Islet precursor cell (in vitro differentiated cells): ENCODE data around the gene DLG3.

ENCODE experiments used
- DNase-seq: peaks from one replicate; pipeline ENCODE4 v3.0.0-alpha.2; 2018

The DLG3 gene

DNA sequence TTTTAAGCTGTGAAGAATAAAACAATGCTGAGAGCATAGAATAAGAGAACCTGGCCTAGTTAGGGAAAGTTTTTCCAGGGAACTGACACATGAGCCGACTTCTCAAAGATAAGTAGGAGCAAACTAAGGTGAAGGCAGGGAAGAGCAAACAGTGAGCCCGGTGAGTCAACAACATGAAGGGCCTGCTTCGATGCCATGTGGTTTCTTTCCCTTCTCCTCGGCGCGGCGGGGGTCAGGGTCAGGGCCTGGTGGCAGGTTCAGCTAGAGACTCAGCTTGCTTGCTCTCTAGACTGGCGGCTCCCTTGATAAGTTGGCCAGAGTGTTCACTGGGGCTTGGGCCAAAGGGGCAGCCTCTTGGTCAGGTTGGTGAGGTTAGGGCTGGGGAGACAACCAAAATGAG lies 81.1 kb downstream of the DLG3 start:
- no peak for DNase-seq

DNA sequence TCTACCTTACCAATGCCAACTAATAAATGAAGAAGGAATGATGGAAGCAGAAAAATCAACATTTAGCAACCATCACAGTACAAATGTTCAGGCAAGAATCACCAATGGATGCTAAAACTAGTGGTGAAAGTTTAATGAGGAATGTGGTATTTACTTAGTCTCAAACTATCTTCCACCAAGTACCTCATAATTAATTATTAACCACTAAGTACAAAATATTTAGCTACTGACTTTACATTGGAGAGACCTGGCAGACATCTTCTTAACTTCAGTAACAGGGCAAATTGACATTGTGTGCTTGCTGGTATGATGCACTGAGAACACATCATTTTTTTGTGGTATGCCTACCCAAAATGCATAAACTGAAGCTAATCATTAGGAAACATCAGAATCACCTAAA lies 82.4 kb downstream of the DLG3 start:
- DNase-seq, result no peak

- DNase-seq, result no peak
These were observed 83.1 kb downstream of the DLG3 start for GRCh38 chrX:70527610-70528345.

GRCh38 chrX:70535198-70535597 lies 90.6 kb downstream of the DLG3 start:
- no peak for DNase-seq

- no peak for DNase-seq
These were observed 104.8 kb downstream of the DLG3 start for GRCh38 chrX:70549429-70549828.

- DNase-seq, result no peak
These were observed 107.6 kb downstream of the DLG3 start for GRCh38 chrX:70552130-70552704.

DNA sequence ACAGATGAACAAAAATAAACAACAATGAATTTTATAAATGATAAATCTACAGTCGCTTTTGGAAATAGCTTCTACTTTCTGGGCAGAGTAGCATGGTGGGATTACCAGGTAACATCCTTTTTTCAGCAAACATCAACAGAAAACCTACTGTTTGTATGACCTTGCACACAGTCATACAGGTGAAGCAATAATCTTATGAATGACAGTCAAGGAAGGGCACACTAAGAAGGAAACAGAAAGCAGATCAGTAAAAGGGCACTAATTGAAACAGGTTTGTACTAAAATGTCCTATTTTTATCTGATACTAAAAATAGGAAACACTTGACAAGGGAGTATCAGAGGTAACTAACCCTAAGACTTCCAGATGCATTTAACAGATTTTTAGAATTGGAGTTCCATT lies 108.9 kb downstream of the DLG3 start:
- DNase-seq, result no peak

GRCh38 chrX:70554081-70554480 lies 109.4 kb downstream of the DLG3 start:
- no peak for DNase-seq

GRCh38 chrX:70554523-70554922 lies 109.9 kb downstream of the DLG3 start:
- no peak for DNase-seq

DNA sequence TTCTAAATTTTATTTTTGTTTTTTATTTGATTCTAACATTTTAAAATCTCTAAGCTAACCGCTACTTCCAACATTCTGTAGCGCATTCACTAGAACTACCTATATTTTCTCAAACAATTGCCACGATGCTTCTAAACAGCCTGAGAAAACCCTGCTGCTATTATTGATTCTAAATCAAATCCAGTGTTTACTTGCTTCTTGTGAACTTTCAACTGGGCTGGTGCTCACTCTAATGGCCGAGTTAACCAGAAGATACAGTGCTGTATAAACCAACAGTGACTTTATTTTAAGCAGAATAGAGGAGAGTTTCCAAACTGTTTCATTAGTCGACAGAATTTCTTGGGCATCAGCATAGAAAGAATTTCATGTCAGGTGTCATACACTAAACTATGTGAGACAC lies 110.3 kb downstream of the DLG3 start:
- no peak for DNase-seq
